ENCODE results near the gene PON1.

PON1 gene

GRCh38 chr7:95251966-95252365 lies 72.4 kb downstream of the PON1 start:
- no peak for TF ChIP-seq ZNF70 (CRISPR knock-in tag; IDR thresholded peaks at IDR 0.05)
- no peak for TF ChIP-seq TSHZ2 (CRISPR knock-in tag; IDR thresholded peaks at IDR 0.05)
- TF ChIP-seq ESRRG (CRISPR knock-in tag; IDR thresholded peaks at IDR 0.05) = no peak
- no peak for TF ChIP-seq CSRNP3 (CRISPR knock-in tag; IDR thresholded peaks at IDR 0.05)
- no peak for TF ChIP-seq TOX (CRISPR knock-in tag; IDR thresholded peaks at IDR 0.05; ENCODE audit: borderline replicate concordance)
- ATAC-seq = no peak

- TF ChIP-seq ESRRG (CRISPR knock-in tag; IDR thresholded peaks at IDR 0.05) = no peak
- TF ChIP-seq ZFP3 (CRISPR knock-in tag; IDR thresholded peaks at IDR 0.05) = no peak
- TF ChIP-seq ISL1 (CRISPR knock-in tag; IDR thresholded peaks at IDR 0.05) = no peak
- TF ChIP-seq POU6F1 (CRISPR knock-in tag; IDR thresholded peaks at IDR 0.05; ENCODE audit: borderline replicate concordance, low read depth) = no peak
- TF ChIP-seq RARB (CRISPR knock-in tag; IDR thresholded peaks at IDR 0.05) = no peak
- no peak for TF ChIP-seq TSHZ2 (CRISPR knock-in tag; IDR thresholded peaks at IDR 0.05)
- TF ChIP-seq SNAI2 (CRISPR knock-in tag; IDR thresholded peaks at IDR 0.05) = no peak
- TF ChIP-seq PATZ1 (CRISPR knock-in tag; IDR thresholded peaks at IDR 0.05; ENCODE audit: borderline replicate concordance) = no peak
- no peak for TF ChIP-seq ZC3H10 (CRISPR knock-in tag; IDR thresholded peaks at IDR 0.05)
- TF ChIP-seq CSRNP3 (CRISPR knock-in tag; IDR thresholded peaks at IDR 0.05) = no peak
- no peak for TF ChIP-seq ARNTL (CRISPR knock-in tag; IDR thresholded peaks at IDR 0.05; ENCODE audit: borderline replicate concordance, low read depth)
- no peak for TF ChIP-seq BACH2 (CRISPR knock-in tag; IDR thresholded peaks at IDR 0.05; ENCODE audit: borderline replicate concordance)
- TF ChIP-seq ZNF70 (CRISPR knock-in tag; IDR thresholded peaks at IDR 0.05) = no peak
- no peak for ATAC-seq
Measured at GRCh38 chr7:95250571-95250970, 73.8 kb downstream of the PON1 start.

Data from SK-N-SH treated with all-trans-retinoic acid at 6 μM for 48 hours (cell line).